DND-41 (cell line): ENCODE data around the gene LAMTOR2.

Experiments used
- ATAC-seq: fragments of 200-7000 bp; cut with Tn5 transposase; 3 replicates; pipeline ENCODE4 v1.9.1; 2021; ENCODE audit warnings: low read depth; ENCODE audit not compliant: insufficient read depth
- DNase-seq: peaks from one replicate; pipeline ENCODE4 v3.0.0-alpha.2; 2020
- H2AFZ ChIP-seq: 2 replicates; pipeline ENCODE4 v1.6.0; 2012; ENCODE audit warnings: low read depth, low read length
- H3K27ac ChIP-seq: 2 replicates; pipeline ENCODE4 v1.5.1; 2012; ENCODE audit warnings: low read length, inconsistent platforms
- H3K27me3 ChIP-seq: fragments of 200-600 bp; sonication (generic); 2 replicates; pipeline ENCODE4 v1.6.0; 2012; ENCODE audit warnings: low read length, mild to moderate bottlenecking, inconsistent platforms; ENCODE audit not compliant: insufficient read depth, poor library complexity
- H3K36me3 ChIP-seq: 2 replicates; pipeline ENCODE4 v1.5.1; 2012; ENCODE audit warnings: low read length, inconsistent platforms; ENCODE audit not compliant: insufficient read depth
- H3K4me1 ChIP-seq: 2 replicates; pipeline ENCODE4 v1.5.1; 2012; ENCODE audit warnings: mild to moderate bottlenecking, low read length; ENCODE audit not compliant: insufficient read depth
- H3K4me2 ChIP-seq: 2 replicates; pipeline ENCODE4 v1.6.0; 2012; ENCODE audit warnings: mild to moderate bottlenecking, moderate library complexity, low read length, inconsistent platforms; ENCODE audit not compliant: insufficient read depth
- H3K4me3 ChIP-seq, 2 experiments: fragments of 200-600 bp in 1 of 2; shearing (Covaris generic) in 1 of 2; 2 replicates each; pipeline ENCODE4 v1.5.1; 2012 to 2016; ENCODE audit warnings: inconsistent platforms in 2 of 2, low read length in 2 of 2, mild to moderate bottlenecking in 2 of 2, low read depth in 1 of 2, moderate library complexity in 1 of 2
- H3K79me2 ChIP-seq: 2 replicates; pipeline ENCODE4 v1.6.0; 2012; ENCODE audit warnings: low read length, inconsistent platforms; ENCODE audit not compliant: insufficient read depth
- H3K9ac ChIP-seq: 2 replicates; pipeline ENCODE4 v1.6.0; 2012; ENCODE audit warnings: low read depth, mild to moderate bottlenecking, inconsistent platforms, low read length, moderate library complexity
- H3K9me3 ChIP-seq: 2 replicates; pipeline ENCODE4 v1.5.1; 2012; ENCODE audit warnings: low read length, moderate library complexity, mild to moderate bottlenecking, inconsistent platforms; ENCODE audit not compliant: insufficient read depth, severe bottlenecking
- H4K20me1 ChIP-seq: 2 replicates; pipeline ENCODE4 v1.6.0; 2012; ENCODE audit warnings: low read length; ENCODE audit not compliant: insufficient read depth
- CTCF ChIP-seq: IDR thresholded peaks from 2 replicates; pipeline ENCODE4 v1.5.1; 2012; ENCODE audit warnings: borderline replicate concordance, low read length, moderate library complexity, mild to moderate bottlenecking; ENCODE audit not compliant: poor library complexity, severe bottlenecking; ENCODE audit errors: extremely low read depth
- EZH2 ChIP-seq: IDR thresholded peaks from 3 replicates; pipeline ENCODE4 v1.6.1; 2012; ENCODE audit warnings: borderline replicate concordance, low read depth, mild to moderate bottlenecking, moderate library complexity, low read length, inconsistent platforms; ENCODE audit not compliant: severe bottlenecking

Gene LAMTOR2

GRCh38 chr1:156019946-156020292 is 34.7 kb upstream of the LAMTOR2 start:
- peak overlapping the region; percentile 72 to 98 for H3K4me3 ChIP-seq
- H3K27ac ChIP-seq: peak overlapping the region; percentile 92
- peak overlapping the region; percentile 77 for H3K9ac ChIP-seq
- H3K4me2 ChIP-seq: peak overlapping the region; percentile 95
- ATAC-seq (no peak), DNase-seq (no peak)
- H4K20me1 ChIP-seq: peaks cover 5% of the 10 kb centered on the region; the same call in 1 of the 2 replicates
- peak overlapping the region; percentile 80; the same call in 1 of the 2 replicates for H2AFZ ChIP-seq
- TF ChIP-seq EZH2 (no peak), CTCF (no peak)
- peaks cover 20% of the 10 kb centered on the region for H3K4me1 ChIP-seq
- H3K36me3 ChIP-seq: peaks cover 24% of the 10 kb centered on the region
- H3K9me3 ChIP-seq: no peaks in the 10 kb centered on the region
- no peaks in the 10 kb centered on the region for H3K27me3 ChIP-seq
- H3K79me2 ChIP-seq: peaks cover 27% of the 10 kb centered on the region

- H3K9ac ChIP-seq: peak within 1 kb of the TSS; percentile 77
- peaks cover 5% of the 10 kb centered on the region; the same call in 1 of the 2 replicates for H4K20me1 ChIP-seq
- peaks cover 20% of the 10 kb centered on the region for H3K4me1 ChIP-seq
- H2AFZ ChIP-seq: peak within 1 kb of the TSS; percentile 80
- peak within 1 kb of the TSS; percentile 92 for H3K27ac ChIP-seq
- peaks cover 27% of the 10 kb centered on the region for H3K79me2 ChIP-seq
- no peaks in the 10 kb centered on the region for H3K27me3 ChIP-seq
- peaks cover 22% of the 10 kb centered on the region for H3K36me3 ChIP-seq
- peak; percentile 99 for ATAC-seq
- peak; percentile 28 for TF ChIP-seq CTCF
- TF ChIP-seq EZH2: no peak
- H3K4me2 ChIP-seq: peak within 1 kb of the TSS; percentile 95
- DNase-seq: peak; percentile 91
- H3K4me3 ChIP-seq: peak within 1 kb of the TSS; percentile 72 to 98
- no peaks in the 10 kb centered on the region for H3K9me3 ChIP-seq
Measured at GRCh38 chr1:156020293-156021092, 34.1 kb upstream of the LAMTOR2 start, which contains the start of gene SSR2. Gene SSR2 (minus strand): TSS chr1:156020951. CDS start chr1:156020167, 784 bp downstream.

DNA sequence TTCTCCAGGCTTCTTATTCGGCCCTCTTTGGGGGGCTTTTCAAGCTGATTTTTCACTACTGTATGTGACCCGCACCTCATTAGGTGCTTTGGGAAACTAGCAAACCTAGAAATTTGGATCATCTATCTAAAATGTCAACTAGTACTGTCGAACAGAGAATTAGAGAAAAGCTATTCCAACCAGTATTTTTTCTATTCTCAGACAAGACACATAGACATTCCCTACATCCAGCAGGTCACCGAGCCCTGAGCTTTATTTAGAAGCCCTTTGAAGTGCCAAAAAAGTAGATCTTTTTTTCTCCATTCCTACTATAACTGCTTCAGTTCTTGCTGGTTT is 33.5 kb upstream of the LAMTOR2 start:
- peak overlapping the region; percentile 72 to 98 for H3K4me3 ChIP-seq
- peak overlapping the region; percentile 80 for H2AFZ ChIP-seq
- no peak for DNase-seq
- H3K4me2 ChIP-seq: peak overlapping the region; percentile 95
- ATAC-seq: no peak
- TF ChIP-seq EZH2: no peak
- TF ChIP-seq CTCF: no peak
- peaks cover 27% of the 10 kb centered on the region for H3K79me2 ChIP-seq
- no peaks in the 10 kb centered on the region for H3K9me3 ChIP-seq
- H3K9ac ChIP-seq: peak overlapping the region; percentile 77
- H3K36me3 ChIP-seq: peaks cover 22% of the 10 kb centered on the region
- H3K27ac ChIP-seq: peak overlapping the region; percentile 92; the same call in 1 of the 2 replicates
- peaks cover 5% of the 10 kb centered on the region; the same call in 1 of the 2 replicates for H4K20me1 ChIP-seq
- peaks cover 20% of the 10 kb centered on the region for H3K4me1 ChIP-seq
- no peaks in the 10 kb centered on the region for H3K27me3 ChIP-seq
